ENCODE measurements around the gene RLN3.
A peak's percentile ranks its signal among the peaks of the same experiment; 100 is the strongest.
"Not testable (repeated sequence)": the region's sequence is repeated elsewhere in the genome, so short reads cannot be mapped to it uniquely, and the experiment has no call there.

The RLN3 gene

DNA sequence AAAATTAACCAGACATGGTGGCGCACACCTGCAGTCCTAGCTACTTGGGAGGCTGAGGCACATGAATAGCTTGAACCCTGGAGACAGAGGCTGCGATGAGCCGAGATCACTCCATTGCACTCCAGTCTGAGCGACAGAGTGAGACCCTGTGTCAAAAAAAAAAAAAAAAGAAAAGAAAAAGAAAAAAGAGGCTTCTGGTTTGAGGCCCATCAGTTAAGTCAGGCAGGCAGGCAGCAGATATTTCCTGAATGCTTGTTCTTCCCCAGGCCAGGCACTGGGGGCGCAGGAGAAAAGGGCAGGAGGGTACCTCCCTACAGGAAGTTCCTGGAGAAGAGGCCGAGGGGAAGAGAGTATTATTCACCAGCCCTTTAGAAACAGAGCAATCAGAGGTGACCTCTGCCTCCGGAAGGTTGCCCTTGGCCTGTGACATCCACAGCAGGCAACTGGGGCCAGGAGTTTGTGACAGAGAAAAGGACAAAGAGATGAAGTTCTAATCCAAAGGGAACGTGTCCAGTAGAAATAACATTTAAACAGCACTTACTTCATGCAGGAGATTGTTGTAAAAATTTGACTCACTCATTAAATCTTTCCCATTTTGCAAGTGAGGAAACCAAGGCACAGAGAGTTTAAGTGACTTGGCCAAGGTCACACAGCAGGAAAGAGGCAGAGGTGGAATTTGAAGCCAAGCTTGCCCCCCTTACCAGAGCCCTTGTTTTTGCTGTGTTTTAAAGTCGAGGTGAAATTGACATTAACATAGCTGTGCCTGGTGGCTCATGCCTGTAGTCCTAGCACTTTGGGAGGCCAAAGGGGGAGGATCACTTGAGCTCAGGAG is 4.3 kb upstream of the RLN3 start:
- DNase-seq, result peak; percentile 49 to 52

GRCh38 chr19:14026652-14027192 is 1.2 kb upstream of the RLN3 start:
- DNase-seq, result not testable (repeated sequence)

DNA sequence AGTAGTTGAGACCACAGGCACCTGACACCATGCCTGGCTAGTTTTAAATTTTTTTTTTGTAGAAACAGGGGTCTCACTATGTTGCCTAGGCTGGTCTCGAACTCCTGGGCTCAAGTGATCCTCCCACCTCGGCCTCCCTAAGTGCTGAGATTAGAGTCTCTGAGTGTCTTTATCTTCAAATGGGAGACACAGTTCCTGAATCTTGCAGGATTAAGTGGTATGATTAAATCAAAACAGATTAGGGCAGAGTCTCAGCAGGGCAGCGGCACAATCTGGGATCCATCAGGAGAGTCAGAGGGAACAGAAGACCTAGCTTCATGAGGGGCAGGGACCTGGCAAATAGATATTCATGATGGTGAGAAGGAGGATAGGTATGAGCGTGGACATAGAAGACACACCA is 953 bp downstream of the RLN3 start:
- no peak for DNase-seq

- DNase-seq, result no peak
Observed at GRCh38 chr19:14030997-14031718, 3.2 kb downstream of the RLN3 start.

DNA sequence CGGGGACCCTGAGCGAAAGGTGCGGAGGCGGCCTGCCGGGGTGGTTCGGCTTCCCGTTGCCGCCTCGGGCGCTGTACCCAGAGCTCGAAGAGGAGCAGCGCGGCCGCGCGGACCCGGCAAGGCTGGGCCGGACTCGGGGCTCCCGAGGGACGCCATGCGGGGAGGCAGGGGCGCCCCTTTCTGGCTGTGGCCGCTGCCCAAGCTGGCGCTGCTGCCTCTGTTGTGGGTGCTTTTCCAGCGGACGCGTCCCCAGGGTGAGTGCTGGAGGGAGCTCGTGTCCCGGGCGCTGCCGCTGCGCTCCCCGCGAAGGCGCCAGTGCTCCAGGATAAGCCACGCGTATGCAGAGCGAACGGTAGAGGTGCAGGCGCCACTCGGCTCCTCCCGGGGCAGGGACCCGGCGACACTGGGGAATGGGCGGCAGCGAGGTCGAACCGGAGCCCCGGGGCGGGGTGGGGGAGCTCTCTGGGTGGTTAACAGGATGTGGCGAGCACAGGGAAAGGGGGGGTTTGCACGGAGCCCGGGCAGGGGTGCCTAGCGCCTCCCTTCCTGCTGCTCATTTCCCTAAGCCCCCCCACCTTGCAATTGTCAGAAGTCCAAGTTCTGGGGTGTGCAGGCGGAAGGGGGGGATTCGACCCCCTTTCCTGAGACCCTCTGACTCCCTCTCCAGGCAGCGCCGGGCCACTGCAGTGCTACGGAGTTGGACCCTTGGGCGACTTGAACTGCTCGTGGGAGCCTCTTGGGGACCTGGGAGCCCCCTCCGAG is 4.0 kb downstream of the RLN3 start, which contains the start of gene IL27RA:
Gene IL27RA, plus strand, starts transcription at position 44 of the 762 bp plus-strand sequence. Its CDS starts 111 bp downstream, at position 155.
- DNase-seq, result peak; percentile 57 to 65

DNA sequence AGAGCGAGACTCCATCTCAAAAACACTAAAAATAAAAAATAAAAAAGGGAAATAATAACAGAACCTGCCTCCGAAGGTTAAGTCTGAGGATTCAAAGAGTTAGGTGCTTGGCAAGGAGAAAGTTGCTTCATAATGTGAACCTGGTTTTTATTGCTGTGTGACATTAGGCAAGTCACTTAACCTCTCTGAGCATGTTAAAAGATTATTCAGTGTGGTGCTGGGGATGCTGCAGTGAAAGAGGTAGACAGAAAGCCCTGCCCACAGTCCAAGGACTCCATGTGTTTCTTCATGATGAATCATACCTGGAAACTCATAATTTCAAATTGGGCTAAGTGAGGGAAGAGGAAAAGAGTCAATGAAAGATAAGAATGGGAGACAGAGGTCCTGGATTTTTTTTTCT is 6.0 kb downstream of the RLN3 start:
- DNase-seq, result no peak

DNA sequence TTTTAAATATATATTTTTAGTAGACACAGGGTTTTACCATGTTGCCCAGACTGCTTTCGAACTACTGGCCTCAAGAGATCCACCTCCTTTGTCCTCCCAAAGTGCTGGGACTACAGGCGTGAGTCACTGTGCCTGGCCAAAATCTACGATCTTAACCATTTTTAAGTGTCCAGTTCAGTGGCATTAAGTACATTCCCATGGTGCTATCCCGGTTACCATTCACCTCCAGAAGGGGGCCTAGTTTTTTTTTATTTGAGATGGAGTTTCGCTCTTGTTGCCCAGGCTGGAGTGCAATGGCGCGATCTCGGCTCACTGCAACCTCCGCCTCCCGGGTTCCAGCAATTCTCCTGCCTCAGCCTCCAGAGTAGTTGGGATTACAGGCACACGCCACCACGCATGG is 7.2 kb downstream of the RLN3 start:
- not testable (repeated sequence) for DNase-seq

DNA sequence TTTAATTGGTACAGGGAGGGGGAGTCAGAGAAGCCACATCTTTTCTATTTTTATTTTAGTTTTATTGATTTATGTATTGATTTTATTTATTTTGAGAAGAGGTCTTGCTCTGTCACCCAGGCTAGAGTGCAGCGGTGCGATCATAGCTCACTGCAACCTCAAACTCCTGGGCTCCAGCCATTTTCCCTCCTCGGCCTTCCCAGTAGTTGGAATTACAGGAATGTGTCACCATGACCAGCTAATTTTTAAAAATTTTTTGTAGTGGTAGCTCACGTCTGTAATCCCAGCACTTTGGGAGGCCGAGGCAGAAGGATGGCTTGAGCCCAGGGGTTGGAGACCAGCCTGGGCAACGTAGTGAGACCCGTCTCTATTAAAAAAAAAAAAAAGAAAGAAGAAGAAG is 7.8 kb downstream of the RLN3 start:
- no peak for DNase-seq

- no peak for DNase-seq
Observed at GRCh38 chr19:14039181-14039580, 11.2 kb downstream of the RLN3 start.

DNA sequence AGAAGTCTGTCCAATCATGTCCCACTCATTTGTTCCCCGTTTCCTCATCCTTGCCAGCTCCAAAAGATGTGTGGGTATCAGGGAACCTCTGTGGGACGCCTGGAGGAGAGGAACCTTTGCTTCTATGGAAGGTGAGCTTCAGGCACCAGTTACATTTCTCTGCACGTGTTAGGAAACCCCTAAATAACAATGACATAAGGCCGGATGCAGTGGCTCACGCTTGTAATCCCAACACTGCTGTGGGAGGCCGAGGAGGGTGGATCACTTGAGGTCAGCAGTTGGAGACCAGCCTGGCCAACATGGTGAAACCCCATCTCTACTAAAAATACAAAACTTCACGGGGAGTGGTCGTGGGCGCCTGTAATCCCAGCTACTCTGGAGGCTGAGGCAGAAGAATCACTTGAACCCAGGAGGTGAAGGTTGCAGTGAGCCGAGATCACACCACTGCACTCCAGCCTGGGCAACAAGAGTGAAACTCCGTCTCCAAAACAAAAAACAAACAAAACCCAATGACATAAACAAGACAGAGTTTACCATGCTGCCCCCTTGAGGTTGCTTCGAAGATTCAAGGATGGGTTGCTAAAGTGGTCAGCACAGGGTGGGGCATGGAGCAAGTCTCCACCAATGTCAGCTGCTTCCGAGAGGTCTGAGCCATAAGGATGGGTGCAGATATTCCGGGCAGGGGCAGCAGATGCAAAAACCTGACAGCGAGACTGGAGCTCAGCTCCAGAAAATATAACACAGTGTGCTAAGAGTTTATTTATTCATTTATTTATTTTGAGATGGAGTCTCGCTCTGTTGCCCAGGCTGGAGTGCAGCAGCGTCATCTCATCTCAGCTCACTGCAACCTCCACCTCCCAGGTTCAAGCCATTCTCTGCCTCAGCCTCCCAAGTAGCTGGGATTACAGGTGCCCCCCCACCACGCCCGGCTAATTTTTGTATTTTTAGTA is 15.0 kb downstream of the RLN3 start:
- DNase-seq, result peak; percentile 23 to 35

- DNase-seq, result not testable (repeated sequence)
Observed at GRCh38 chr19:14047866-14048265, 19.9 kb downstream of the RLN3 start.

- DNase-seq, result peak; percentile 50 to 54
Observed at GRCh38 chr19:14048443-14049153, 20.6 kb downstream of the RLN3 start.

GRCh38 chr19:14050512-14050911 is 22.6 kb downstream of the RLN3 start:
- DNase-seq, result no peak

DNA sequence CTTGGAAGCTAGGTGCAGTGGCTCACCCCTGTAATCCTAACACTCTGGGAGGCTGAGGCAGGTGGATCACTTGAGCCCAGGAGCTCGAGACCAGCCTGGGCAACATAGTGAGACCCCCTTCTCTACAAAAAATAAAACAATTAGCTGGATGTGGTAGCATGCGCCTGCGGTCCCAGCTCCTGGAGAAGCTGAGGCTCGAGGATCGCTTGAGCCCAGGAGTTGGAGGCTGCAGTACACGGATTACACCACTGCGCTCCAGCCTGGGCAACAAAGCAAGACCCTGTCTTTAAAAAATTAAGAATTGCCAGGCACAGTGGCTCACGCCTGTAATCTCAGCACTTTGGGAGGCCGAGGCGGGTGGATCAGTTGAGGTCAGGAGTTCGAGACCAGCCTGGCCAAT is 23.0 kb downstream of the RLN3 start:
- not testable (repeated sequence) for DNase-seq

- no peak for DNase-seq
Observed at GRCh38 chr19:14051980-14052379, 24.0 kb downstream of the RLN3 start.

GRCh38 chr19:14052470-14052869 is 24.5 kb downstream of the RLN3 start:
- no peak for DNase-seq

DNA sequence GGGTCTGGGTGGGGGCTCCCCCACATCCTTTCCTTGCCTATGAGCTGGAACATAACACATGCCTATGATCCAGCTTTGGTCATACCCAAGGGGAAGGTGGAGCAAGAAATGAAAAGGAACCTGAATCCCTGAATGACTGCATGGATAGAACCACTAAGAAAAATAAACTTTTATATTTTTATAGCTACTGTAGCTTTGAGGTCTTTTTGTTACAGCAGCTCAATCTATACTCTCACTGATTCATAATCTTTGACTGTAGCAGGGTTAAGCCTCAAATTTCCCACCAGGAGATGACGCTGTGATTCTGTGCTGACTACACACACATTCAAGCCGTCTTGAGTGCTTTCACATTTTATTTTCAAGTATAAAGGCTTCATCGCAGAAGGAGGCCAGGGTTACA is 25.1 kb downstream of the RLN3 start:
- DNase-seq, result no peak

DNA sequence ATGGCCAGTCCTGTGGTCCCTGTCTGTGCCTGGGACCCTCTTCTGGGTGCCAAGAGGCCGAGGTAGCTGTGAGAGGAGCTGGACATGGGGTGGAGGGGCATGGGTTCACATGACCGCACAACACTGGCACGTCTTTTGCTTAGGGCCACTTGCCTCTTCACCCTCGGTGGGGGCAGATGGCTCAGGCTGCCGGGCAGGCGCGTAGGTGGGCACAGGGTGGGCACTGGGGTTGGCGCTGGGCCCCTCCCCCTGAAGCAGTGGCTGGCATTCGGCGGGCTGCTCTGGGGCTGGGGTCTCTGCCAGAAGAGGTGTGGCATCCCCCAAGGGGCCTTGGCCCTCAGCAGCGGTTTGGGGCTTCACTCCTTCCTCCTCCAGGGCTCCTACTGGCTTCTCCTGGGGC is 25.6 kb downstream of the RLN3 start:
- DNase-seq, result no peak

DNA sequence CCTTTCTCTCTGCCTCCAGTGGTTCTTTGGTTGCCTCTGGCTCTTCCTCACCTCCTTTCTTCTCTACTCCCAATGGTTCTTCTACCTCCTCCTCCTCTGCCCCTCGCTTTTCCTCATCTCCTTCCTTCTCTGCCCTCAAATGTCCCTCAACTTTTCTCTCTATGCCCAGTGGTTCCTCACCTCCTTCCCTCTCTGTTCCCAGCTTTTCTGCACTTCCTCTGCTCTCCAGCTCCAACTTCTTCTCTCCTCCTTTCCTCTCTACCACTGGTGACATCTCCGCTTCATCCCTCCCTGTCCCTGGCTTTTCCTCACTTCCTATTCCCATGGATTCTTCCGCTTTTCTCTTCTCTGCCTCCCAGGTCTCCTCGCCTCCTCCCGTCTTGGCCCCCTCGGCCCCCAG is 26.2 kb downstream of the RLN3 start:
- DNase-seq, result no peak

DNA sequence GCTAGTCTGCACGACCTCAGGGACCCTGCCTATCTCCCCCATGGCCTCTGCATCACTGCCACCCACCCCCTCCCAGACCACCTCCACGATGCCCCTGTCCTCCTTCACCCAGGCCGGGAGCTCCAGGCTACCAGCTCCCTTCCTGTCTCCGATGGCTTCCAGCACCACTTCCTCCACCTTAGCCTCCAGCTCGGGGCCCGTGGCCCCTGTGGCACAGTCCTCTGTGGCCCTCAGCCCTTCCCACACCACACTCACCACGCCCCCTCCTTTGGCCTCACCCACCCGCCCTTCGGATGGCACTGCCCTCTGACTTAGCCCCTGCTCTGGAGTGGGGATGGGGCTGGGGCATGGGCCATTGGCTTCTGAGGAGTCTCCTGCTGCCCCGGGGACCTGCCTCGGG is 26.8 kb downstream of the RLN3 start:
- DNase-seq, result no peak

GRCh38 chr19:14055396-14055795 is 27.4 kb downstream of the RLN3 start:
- no peak for DNase-seq
